C4-2B (cell line): ENCODE results near the gene ENO2.

ENCODE experiments used
- CTCF ChIP-seq: fragments of 450-650 bp; conservative IDR thresholded peaks from 2 replicates; pipeline ENCODE4 v1.5.1; 2017; ENCODE audit warnings: mild to moderate bottlenecking
- ZFX ChIP-seq: fragments of 450-650 bp; IDR thresholded peaks from 2 replicates; pipeline ENCODE4 v1.6.1; 2017

GRCh38 chr12:6960593-6961277, 46.4 kb downstream of the ENO2 start:
- TF ChIP-seq CTCF: no peak
- no peak for TF ChIP-seq ZFX
